Measurements from ENCODE around the gene SEMA4A. TPM values are rescaled to one million over a fixed set of nuclear protein-coding genes. Genes with fewer than 3 reads are reported as not detected.

SEMA4A gene
- total RNA-seq, 2 experiments from 2014 or later, result 77.8 to 196 TPM

- ChIA-PET CTCF (ENCODE audit: unreplicated experiment) (no interaction called here), POLR2A (interaction anchor here (0.7 kb wide), 1 partner anchor 338 kb away, joined by 4 read pairs; no protein-coding TSS in a partner anchor)
- intact Hi-C loops (cut with micrococcal nuclease; ENCODE audit: unreplicated experiment), result no loop called here
Observed at GRCh38 chr1:156220226-156220625, 66.8 kb downstream of the SEMA4A start.

GRCh38 chr1:156221986-156222692, 68.8 kb downstream of the SEMA4A start:
- H3K79me2 ChIP-seq (ENCODE audit: insufficient read depth, low read depth, low read length), result 0 out of 2 replicates have a peak, but pooled peaks cover 7% of the 10 kb centered on the region
- TF ChIP-seq EZH2phosphoT487 (IDR thresholded peaks at IDR 0.05; ENCODE audit: borderline replicate concordance, low read depth, low read length) (no peak), CTCF (conservative IDR thresholded peaks at IDR 0.05; ENCODE audit: low read length) (no peak)
- no peak overlapping the region for H3K27ac ChIP-seq (ENCODE audit: low read depth, low read length, poor library complexity, severe bottlenecking)
- H3K36me3 ChIP-seq (ENCODE audit: insufficient read depth, low read length), result peaks cover 52% of the 10 kb centered on the region
- intact Hi-C loops (cut with micrococcal nuclease; ENCODE audit: unreplicated experiment), result no loop called here
- no TSS peak for BruUV-seq (replicated peaks)
- DNase-seq (ENCODE audit: low spot score), result no peak
- H4K20me1 ChIP-seq (ENCODE audit: insufficient read depth, low read length), result no peaks in the 10 kb centered on the region
- CTCF ChIA-PET (ENCODE audit: unreplicated experiment), result interaction anchor here (0.9 kb wide), 1 partner anchor 9 kb away, joined by 4 read pairs; the partner anchor contains the start of gene PMF1
- H2AFZ ChIP-seq (ENCODE audit: low read length), result no peak overlapping the region
- H3K4me2 ChIP-seq (ENCODE audit: low read length), result no peak overlapping the region
- no peaks in the 10 kb centered on the region for H3K9me3 ChIP-seq (ENCODE audit: low read length)
- no peaks in the 10 kb centered on the region for H3K9me2 ChIP-seq (ENCODE audit: insufficient read depth, low read length)
- peaks cover 15% of the 10 kb centered on the region for H3K4me1 ChIP-seq (ENCODE audit: insufficient read depth, low read length, poor library complexity, severe bottlenecking)
- POLR2A ChIA-PET, result interaction anchor here (0.6 to 0.7 kb wide), 2 partner anchors 9 kb away, joined by 3 read pairs; partner anchors contain the start of gene PMF1
- no peak overlapping the region for H3K4me3 ChIP-seq (ENCODE audit: low read depth, low read length, poor library complexity, severe bottlenecking)

More at GRCh38 chr1:156220226-156220625, 66.8 kb downstream of the SEMA4A start:
- no peak for DNase-seq (ENCODE audit: low spot score)
- peaks cover 43% of the 10 kb centered on the region for H3K36me3 ChIP-seq (ENCODE audit: insufficient read depth, low read length)
- no peaks in the 10 kb centered on the region for H3K9me3 ChIP-seq (ENCODE audit: low read length)
- peaks cover 13% of the 10 kb centered on the region for H3K79me2 ChIP-seq (ENCODE audit: insufficient read depth, low read depth, low read length)
- H3K9me2 ChIP-seq (ENCODE audit: insufficient read depth, low read length), result no peaks in the 10 kb centered on the region
- H3K27ac ChIP-seq (ENCODE audit: low read depth, low read length, poor library complexity, severe bottlenecking), result no peak overlapping the region
- no TSS peak for BruUV-seq (replicated peaks)
- no peak overlapping the region for H3K4me2 ChIP-seq (ENCODE audit: low read length)
- no peaks in the 10 kb centered on the region for H3K4me1 ChIP-seq (ENCODE audit: insufficient read depth, low read length, poor library complexity, severe bottlenecking)
- no peak overlapping the region for H2AFZ ChIP-seq (ENCODE audit: low read length)
- no peaks in the 10 kb centered on the region for H4K20me1 ChIP-seq (ENCODE audit: insufficient read depth, low read length)
- TF ChIP-seq CTCF (conservative IDR thresholded peaks at IDR 0.05; ENCODE audit: low read length), result no peak
- TF ChIP-seq EZH2phosphoT487 (IDR thresholded peaks at IDR 0.05; ENCODE audit: borderline replicate concordance, low read depth, low read length), result no peak
- no peak overlapping the region for H3K4me3 ChIP-seq (ENCODE audit: low read depth, low read length, poor library complexity, severe bottlenecking)

DNA sequence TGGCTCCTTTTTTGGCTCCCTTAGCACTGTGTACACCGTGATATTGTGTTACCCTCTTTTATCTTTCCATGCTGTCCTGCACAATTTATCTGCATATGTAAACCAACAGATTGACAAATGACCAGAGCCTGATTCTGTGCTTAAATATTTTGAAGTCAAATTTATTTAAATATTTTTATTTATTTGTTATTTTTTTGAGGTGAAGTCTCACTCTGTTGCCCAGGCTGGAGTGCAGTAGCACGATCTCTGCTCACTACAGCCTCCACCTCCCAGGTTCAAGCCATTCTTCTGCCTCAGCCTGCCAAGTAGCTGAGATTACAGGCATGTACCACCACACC, 72.3 kb downstream of the SEMA4A start:
- no peaks in the 10 kb centered on the region for H3K79me2 ChIP-seq (ENCODE audit: insufficient read depth, low read depth, low read length)
- no peak overlapping the region for H3K4me2 ChIP-seq (ENCODE audit: low read length)
- no peaks in the 10 kb centered on the region for H3K9me3 ChIP-seq (ENCODE audit: low read length)
- CTCF ChIA-PET (ENCODE audit: unreplicated experiment), result interaction anchor here (0.7 to 1.2 kb wide), 9 partner anchors 13 to 84 kb away, joined by 3 to 11 read pairs (median 4); partner anchors contain the start of gene PMF1
- H2AFZ ChIP-seq (ENCODE audit: low read length), result no peak overlapping the region
- no TSS peak for BruUV-seq (replicated peaks)
- H3K9me2 ChIP-seq (ENCODE audit: insufficient read depth, low read length), result no peaks in the 10 kb centered on the region
- peaks cover 15% of the 10 kb centered on the region for H3K4me1 ChIP-seq (ENCODE audit: insufficient read depth, low read length, poor library complexity, severe bottlenecking)
- POLR2A ChIA-PET, result interaction anchor here (0.6 to 3.7 kb wide), 6 partner anchors 12 to 859 kb away, joined by 5 to 18 read pairs (median 6); partner anchors contain the start of gene PMF1
- H3K27ac ChIP-seq (ENCODE audit: low read depth, low read length, poor library complexity, severe bottlenecking), result peak overlapping the region; percentile 39
- DNase-seq (ENCODE audit: low spot score), result no peak
- no peak overlapping the region for H3K4me3 ChIP-seq (ENCODE audit: low read depth, low read length, poor library complexity, severe bottlenecking)
- intact Hi-C loops (cut with micrococcal nuclease; ENCODE audit: unreplicated experiment), result loop anchor here (1.0 to 5.0 kb wide), 3 partner anchors 79 to 133 kb away; no protein-coding TSS in a partner anchor
- TF ChIP-seq CTCF (conservative IDR thresholded peaks at IDR 0.05; ENCODE audit: low read length) (peak; percentile 18; the same call in 1 of the 2 replicates), EZH2phosphoT487 (IDR thresholded peaks at IDR 0.05; ENCODE audit: borderline replicate concordance, low read depth, low read length) (no peak)
- H4K20me1 ChIP-seq (ENCODE audit: insufficient read depth, low read length), result no peaks in the 10 kb centered on the region
- peaks cover 42% of the 10 kb centered on the region for H3K36me3 ChIP-seq (ENCODE audit: insufficient read depth, low read length)
